ENCODE results near the gene ZNF133. TPM values are rescaled to one million over a fixed set of nuclear protein-coding genes. Genes with fewer than 3 reads are reported as not detected.
"Not testable (repeated sequence)": the region's sequence is repeated elsewhere in the genome, so short reads cannot be mapped to it uniquely, and the experiment has no call there.

ZNF133 gene
- 12.4 TPM for total RNA-seq
- long read RNA-seq, partial matches to known transcripts, result 1 of 12 reads
- long read RNA-seq, other reads (novel, unspliced or antisense), result 10 of 12 reads

- peak; percentile 97 for DNase-seq (ENCODE audit: low spot score)
Observed at GRCh38 chr20:18287915-18288748, at the start of gene ZNF133. TSS of gene ZNF133 (plus strand) at chr20:18288527. CDS start at chr20:18305687, 17,160 bp downstream.

GRCh38 chr20:18240997-18241396 is 47.3 kb upstream of the ZNF133 start:
- no peak for DNase-seq (ENCODE audit: low spot score)

- DNase-seq (ENCODE audit: low spot score), result no peak
Observed at GRCh38 chr20:18243802-18244201, 44.5 kb upstream of the ZNF133 start.

GRCh38 chr20:18248545-18248944 is 39.8 kb upstream of the ZNF133 start:
- not testable (repeated sequence) for DNase-seq (ENCODE audit: low spot score)

DNA sequence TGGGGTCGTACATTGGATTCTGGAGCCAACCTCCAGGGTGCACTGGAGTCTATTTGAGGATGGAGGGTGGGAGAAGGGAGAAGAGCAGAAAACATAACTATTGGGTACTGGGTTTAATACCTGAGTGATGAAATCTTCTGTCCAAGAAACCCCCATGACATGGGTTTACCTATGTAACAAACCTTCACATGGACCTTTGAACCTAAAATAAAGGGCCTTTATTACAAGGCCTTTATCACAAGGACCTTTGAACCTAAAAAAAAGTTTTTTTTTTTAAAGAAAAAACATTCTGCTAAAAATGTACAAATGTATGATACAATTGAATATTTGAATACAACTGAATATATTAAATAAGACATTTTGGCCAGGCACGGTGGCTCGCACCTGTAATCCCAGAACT is 38.1 kb upstream of the ZNF133 start:
- no peak for DNase-seq (ENCODE audit: low spot score)

DNA sequence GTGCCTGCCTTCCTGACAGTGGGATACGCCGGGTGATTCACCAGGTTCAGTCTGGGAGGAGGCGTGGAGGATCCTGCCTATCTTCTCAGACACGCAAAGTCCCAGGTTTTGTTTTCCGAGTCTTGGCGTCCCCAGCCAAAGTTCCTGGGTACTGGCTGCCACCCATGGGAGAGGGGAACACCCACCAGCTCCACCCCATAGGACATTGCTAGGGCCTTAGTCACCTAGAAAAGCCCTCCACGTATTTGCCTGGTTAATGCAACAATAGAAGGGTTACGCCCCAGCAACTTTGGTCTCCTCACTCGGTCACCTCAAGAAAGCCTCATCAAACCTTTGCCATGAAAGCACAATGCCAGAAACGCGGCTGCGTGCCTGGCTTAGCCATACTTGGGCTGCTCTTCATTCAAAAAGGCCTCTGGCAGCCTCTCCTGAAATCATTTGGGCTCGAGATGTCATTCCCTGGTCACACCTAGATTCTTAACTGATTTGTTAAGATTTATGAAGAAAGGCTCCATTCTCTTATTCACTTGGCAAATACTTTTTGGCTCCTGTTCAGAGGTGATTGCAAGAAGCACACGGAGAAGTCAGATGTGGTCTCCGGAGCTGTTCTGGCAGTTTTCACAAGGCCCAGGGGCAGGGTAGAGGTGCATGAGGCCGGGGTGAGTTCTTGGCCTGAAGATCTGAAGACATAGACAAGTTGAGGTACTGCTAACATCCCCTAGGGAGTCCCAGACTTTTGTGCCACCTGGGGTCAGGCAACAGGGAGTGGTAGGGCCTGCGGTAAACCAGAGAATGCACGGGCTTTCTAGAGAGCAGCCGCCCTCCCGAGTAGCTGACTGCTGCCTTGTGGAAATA is 35.5 kb upstream of the ZNF133 start:
- no peak for DNase-seq (ENCODE audit: low spot score)

GRCh38 chr20:18254615-18255014 is 33.7 kb upstream of the ZNF133 start:
- no peak for DNase-seq (ENCODE audit: low spot score)

- DNase-seq (ENCODE audit: low spot score), result no peak
Observed at GRCh38 chr20:18255526-18255925, 32.8 kb upstream of the ZNF133 start.

GRCh38 chr20:18256440-18257090 is 31.8 kb upstream of the ZNF133 start:
- DNase-seq (ENCODE audit: low spot score), result no peak

- no peak for DNase-seq (ENCODE audit: low spot score)
Observed at GRCh38 chr20:18258126-18258860, 30.0 kb upstream of the ZNF133 start.

DNA sequence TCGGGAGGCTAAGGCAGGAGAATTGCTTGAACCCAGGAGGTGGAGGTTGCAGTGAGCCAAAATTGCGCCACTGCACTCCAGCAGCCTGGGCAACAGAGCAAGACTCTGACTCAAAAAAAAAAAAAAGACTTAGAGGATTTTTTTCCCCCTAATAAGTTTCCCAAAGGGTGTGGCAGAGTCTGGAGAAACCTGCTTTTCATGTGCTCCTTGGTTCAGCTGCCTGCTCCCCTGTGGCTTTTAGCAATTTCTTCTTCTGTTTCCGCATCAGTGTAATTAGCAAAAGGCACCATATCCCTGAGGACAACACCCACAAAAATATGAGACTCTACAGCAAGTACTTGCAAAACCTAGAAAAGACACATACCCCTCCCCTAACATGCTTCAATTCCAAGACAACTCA is 28.6 kb upstream of the ZNF133 start:
- no peak for DNase-seq (ENCODE audit: low spot score)

DNA sequence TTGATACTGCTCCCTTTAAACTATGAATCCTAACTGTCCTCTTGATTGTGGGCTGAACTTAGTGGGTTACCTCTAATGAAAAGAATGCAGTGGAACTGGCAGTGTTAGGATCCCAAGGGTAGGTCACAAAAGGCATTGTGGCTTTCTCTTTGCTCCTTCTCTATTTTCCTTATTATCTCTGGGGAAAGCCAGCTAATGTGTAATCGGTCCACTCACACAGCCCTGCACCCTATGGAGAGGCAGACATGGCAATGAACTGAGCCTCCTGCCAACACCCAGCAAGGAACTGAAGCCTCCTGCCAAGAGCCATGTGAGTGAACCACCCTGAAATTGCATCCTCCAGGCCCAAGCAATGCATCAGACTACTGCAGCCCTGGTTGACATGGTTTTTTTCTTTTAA is 24.6 kb upstream of the ZNF133 start:
- no peak for DNase-seq (ENCODE audit: low spot score)

- DNase-seq (ENCODE audit: low spot score), result no peak
Observed at GRCh38 chr20:18265441-18265840, 22.9 kb upstream of the ZNF133 start.

DNA sequence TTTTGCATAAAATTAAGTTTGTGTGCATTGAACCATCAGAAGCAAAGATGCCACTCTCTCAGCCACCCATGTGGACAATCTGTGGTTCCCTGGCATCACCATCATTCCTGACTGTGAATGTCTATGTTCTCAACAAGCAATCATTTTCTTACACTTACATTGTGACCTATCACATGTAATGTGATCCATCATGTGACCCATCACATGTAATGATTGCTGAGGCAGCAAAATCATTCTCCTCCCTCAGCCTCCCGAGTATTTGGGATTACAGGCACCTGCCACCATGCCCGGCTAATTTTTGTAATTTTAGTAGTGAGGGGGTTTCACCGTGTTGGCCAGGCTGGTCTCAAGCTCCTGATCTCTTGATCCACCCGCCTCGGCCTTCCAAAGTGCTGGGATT is 22.0 kb upstream of the ZNF133 start:
- DNase-seq (ENCODE audit: low spot score), result no peak

DNA sequence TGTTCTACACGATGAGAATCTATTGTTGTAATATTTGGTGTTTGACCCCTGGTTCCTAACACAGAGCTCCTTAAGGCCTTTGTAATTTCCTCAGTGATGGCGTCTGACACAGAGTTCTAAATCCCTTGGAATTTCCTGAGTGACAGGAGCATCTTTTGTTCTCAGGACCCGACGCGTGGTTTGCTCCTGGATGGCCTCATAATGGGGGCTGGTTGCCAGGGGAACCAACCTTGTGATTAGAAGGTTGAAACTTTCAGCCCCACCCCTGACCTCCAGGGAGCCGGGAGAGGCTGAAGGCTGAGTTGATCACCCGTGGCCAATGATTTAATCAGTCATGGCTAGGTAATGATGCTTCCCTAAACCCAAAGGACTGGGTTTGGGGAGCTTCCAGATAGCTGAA is 20.5 kb upstream of the ZNF133 start:
- DNase-seq (ENCODE audit: low spot score), result no peak

- DNase-seq (ENCODE audit: low spot score), result no peak
Observed at GRCh38 chr20:18271160-18271559, 17.2 kb upstream of the ZNF133 start.

GRCh38 chr20:18272451-18272850 is 15.9 kb upstream of the ZNF133 start:
- no peak for DNase-seq (ENCODE audit: low spot score)

DNA sequence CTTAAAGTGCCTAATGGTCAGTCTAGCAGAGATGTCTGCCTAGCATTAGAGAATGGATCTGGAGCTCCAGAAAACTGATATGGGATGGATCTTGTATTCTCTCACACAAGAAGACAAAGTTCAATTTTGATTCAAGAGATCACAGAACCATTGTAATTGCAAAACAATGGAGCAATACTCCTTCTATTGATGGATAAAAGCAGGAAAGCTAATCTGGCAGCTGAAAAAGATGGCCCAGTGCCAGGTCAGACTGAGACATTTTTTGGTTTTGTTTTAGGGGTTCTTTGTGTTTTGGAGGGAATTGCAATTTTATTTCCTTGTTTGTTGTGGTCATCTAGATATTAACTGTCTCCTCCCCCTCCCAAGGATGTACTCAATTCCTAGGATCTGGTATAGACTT is 14.6 kb upstream of the ZNF133 start:
- DNase-seq (ENCODE audit: low spot score), result no peak

DNA sequence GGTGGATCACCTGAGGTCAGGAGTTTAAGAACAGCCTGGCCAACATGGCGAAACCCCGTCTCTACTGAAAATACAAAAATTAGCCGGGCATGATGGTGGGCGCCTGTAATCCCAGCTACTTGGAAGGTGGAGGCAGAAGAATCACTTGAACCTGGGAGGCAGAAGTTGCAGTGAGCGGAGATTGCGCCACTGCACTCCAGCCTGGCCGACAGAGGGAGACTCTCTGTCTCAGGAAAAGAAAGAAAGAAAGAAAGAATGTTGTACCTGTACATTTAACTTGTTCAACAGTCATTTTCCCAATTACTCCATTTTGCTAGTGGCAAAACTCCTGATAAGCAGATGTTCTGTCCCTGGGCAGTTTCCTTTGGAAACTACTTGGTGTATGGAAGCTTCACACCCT is 12.4 kb upstream of the ZNF133 start:
- not testable (repeated sequence) for DNase-seq (ENCODE audit: low spot score)

- no peak for DNase-seq (ENCODE audit: low spot score)
Observed at GRCh38 chr20:18276821-18277220, 11.5 kb upstream of the ZNF133 start.

DNA sequence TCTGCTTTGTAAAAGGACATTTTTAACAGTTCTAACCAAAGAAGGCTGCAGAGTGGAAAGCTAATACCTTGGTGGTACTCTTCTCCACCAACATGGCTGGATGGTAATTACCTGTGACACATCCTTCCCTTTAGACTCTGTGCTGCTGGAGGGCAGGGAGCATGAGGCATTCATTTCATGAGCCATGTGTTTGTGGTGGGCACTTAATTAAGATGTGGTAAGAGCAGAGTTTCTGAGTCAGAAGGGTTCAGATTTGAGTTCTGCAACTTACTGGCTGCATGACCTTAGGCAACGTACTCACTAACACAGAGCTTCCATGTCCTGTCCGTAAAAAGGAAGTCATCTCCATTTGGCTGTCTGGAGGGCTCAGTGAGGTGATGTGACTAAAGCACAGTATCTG is 9.1 kb upstream of the ZNF133 start:
- DNase-seq (ENCODE audit: low spot score), result no peak
